GM13976 (cell line): Measurements from ENCODE around the gene FOXD1.
"Not testable (repeated sequence)": the region's sequence is repeated elsewhere in the genome, so short reads cannot be mapped to it uniquely, and the experiment has no call there.

Experiments
- DNase-seq: peaks from one replicate; pipeline ENCODE4 v3.0.0; 2012; ENCODE audit warnings: low spot score
- in situ Hi-C: fragments of 300-500 bp; cut with MboI; formaldehyde crosslinking; loops from one replicate; pipeline ENCODE4 v1.12.0; 2022; ENCODE audit warnings: low sequenced_read_pairs, mixed read lengths, inconsistent platforms; ENCODE audit not compliant: unreplicated experiment
- TF ChIP-seq, protein P1 (sequence below): IDR thresholded peaks from 2 replicates; pipeline ENCODE4 v1.5.1; 2012; ENCODE audit warnings: borderline replicate concordance, mild to moderate bottlenecking; ENCODE audit not compliant: insufficient read depth; ENCODE audit errors: extremely low read depth, missing control alignments, control extremely low read depth

FOXD1 gene

DNA sequence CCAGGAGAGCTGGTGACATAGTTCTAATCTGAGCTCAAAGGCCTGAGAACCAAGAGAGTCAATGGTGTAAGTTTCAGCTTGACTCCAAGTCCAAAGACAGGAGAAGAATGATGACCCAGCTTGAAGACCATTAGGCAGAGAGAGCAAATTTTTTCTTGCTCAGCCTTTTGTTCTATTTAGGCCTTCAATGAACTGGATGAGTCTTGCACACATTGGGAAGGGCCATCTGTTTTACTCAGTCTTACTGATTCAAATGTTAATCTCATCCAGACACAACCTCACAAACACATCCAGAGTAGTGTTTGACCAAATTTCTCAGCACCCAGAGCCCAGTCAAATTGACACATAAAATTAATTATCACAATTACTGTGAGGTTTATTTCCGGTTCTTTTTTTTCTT lies 42.6 kb upstream of the FOXD1 start:
- TF ChIP-seq, protein P1, sequence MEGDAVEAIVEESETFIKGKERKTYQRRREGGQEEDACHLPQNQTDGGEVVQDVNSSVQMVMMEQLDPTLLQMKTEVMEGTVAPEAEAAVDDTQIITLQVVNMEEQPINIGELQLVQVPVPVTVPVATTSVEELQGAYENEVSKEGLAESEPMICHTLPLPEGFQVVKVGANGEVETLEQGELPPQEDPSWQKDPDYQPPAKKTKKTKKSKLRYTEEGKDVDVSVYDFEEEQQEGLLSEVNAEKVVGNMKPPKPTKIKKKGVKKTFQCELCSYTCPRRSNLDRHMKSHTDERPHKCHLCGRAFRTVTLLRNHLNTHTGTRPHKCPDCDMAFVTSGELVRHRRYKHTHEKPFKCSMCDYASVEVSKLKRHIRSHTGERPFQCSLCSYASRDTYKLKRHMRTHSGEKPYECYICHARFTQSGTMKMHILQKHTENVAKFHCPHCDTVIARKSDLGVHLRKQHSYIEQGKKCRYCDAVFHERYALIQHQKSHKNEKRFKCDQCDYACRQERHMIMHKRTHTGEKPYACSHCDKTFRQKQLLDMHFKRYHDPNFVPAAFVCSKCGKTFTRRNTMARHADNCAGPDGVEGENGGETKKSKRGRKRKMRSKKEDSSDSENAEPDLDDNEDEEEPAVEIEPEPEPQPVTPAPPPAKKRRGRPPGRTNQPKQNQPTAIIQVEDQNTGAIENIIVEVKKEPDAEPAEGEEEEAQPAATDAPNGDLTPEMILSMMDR = no peak
- in situ Hi-C loops = no loop called here
- no peak for DNase-seq

DNA sequence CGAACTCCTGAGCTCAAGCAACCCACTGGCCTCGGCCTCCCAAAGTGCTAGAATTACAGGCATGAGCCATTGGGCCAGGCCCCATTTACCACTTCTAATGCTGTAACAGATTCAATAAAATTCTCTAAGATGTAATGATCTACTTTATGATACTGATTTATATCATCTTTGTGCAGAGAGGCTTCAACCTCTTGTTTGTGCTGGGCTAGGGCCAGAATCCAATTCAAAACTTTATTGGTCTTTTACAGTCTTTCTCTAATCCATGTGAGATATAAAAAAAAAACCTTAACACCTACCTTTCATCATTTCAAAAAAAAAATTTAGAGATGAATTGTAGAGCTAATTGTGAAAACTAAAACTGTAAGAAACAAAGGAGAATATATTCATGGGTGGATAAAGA lies 41.5 kb upstream of the FOXD1 start:
- TF ChIP-seq, protein P1 = no peak
- in situ Hi-C loops = no loop called here
- DNase-seq = no peak

DNA sequence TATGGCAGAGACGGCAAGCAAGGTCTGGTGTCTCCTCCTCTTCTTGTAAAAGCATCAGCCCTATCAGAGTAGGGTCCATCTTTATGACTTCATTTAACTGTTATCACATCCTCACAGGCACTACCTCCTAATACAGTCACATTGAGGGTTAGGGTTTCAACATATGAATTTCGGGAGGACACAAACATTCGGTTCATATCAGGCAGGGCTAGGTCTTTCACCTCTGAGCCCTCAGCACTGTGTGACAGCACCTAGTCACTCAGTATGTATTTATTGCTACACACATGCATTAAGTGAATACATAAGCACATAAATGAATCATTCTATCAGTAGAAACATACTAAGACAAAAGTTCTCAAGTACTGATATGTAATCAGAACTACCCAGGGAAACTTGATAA lies 40.2 kb upstream of the FOXD1 start:
- in situ Hi-C loops = no loop called here
- DNase-seq = no peak
- TF ChIP-seq, protein P1 = no peak

DNA sequence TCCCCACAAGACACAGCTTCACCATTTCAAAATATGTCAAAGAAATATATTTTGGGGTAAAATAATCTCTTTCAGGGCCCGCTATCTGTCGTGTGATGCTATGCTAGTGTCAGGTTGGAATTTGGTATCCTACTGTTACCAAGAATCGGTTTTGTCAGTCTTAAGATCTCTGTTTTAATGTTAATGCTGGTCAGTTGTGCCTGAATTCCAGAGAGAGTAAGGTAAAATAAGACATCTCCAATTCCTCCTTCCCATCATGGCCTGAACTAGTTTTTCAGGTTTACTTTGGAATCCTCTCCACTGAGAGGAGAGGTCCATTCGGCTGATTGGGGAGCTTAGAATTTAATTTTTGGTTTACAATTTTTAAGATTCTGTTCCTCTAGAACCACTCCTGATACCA lies 39.2 kb upstream of the FOXD1 start:
- DNase-seq = no peak
- in situ Hi-C loops = no loop called here
- TF ChIP-seq, protein P1 = no peak

DNA sequence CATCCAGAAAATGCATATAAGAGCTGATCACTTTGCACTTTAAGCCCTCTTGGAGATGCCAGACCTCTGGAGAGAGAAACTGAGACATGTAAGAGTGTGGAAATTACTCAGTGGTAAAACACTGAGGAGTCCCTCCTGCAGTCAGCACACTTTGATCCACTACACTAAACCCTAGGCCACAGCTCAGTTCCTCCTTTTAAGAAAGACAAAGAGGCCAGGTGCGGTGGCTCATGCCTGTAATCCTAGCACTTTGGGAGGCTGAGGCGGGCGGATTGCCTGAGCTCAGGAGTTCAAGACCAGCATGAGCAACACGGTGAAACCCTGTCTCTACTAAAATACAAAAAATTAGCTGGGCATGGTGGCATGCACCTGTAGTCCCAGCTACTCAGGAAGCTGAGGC lies 38.7 kb upstream of the FOXD1 start:
- DNase-seq, in situ Hi-C loops: not testable (repeated sequence)

DNA sequence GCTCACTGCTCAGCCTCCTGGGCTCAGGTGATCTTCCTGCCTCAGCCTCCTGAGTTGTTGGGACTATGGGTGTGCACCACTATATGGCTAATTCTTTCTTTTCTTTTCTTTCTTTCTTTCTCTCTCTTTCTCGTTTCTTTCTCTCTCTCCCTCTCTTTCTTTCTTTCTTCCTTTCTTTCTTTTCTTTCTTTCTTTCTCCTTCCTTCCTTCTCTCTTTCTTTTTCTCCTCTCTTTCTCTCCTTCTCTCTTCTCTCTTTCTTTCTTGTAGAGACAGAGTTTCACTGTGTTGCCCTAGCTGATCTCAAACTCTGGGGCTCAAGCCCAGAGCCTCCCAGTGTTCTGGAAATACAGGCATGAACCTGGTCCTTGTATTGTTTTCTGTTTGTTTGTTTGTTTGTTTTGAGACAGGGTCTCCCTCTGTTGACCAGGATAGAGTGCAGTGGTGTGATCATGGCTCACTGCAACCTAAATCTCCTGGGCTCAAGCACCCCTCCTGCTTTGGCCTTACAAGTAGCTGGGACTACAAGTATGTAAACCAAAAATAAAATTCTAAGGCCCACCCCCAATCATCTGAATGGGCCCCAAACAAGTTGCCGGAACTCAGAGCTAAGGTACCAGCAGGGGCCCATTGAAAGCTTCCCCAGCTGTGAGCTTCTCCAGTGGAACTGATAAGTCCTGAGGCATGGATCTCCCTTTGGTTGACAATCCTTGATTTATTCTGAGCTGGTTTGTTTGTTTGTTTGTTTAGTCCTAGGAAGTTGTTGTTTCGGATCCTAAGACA lies 37.7 kb upstream of the FOXD1 start:
- TF ChIP-seq, protein P1 = no peak
- DNase-seq = no peak
- in situ Hi-C loops = no loop called here

DNA sequence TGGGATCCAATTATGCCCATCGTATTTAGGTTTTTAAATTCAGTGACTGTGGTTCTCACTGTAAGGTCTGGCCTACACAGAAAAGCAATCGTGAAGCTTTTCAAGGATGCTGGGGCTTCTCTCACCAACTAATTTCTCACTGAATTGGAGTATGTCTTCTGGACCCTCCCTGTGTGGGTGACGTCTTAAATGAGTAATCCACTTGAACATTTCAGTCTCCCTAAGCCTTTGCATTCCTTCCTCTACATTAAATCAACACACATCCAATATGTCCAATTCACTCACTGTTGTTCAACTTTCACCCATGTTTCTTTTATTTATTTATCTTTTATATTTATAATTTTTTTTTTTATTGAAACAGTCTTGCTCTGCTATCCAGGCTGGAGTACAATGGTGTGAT lies 37.1 kb upstream of the FOXD1 start:
- TF ChIP-seq, protein P1 = no peak
- in situ Hi-C loops = no loop called here
- DNase-seq = no peak
